ENCODE measurements around the gene ZBED2.

DNA sequence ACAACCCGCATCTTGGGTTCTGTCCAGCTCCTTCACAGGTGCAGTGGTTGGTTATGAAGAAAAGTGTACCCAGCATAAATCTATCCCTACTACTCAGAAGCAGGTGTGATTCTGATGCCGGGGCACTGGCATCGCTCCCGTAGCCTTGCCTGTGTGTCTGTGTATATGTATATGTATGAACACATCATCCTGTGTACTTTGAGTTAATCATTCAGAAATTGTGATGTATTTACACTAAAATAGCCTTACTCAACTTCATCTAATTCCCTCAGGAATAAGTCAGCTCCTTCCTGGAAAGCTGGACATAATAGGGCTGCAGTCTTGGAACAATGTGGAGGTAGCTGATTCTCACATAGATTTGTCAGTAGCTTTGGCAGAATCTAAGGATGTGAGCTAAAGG is 6.7 kb upstream of the ZBED2 start:
- TF ChIP-seq, protein P1, sequence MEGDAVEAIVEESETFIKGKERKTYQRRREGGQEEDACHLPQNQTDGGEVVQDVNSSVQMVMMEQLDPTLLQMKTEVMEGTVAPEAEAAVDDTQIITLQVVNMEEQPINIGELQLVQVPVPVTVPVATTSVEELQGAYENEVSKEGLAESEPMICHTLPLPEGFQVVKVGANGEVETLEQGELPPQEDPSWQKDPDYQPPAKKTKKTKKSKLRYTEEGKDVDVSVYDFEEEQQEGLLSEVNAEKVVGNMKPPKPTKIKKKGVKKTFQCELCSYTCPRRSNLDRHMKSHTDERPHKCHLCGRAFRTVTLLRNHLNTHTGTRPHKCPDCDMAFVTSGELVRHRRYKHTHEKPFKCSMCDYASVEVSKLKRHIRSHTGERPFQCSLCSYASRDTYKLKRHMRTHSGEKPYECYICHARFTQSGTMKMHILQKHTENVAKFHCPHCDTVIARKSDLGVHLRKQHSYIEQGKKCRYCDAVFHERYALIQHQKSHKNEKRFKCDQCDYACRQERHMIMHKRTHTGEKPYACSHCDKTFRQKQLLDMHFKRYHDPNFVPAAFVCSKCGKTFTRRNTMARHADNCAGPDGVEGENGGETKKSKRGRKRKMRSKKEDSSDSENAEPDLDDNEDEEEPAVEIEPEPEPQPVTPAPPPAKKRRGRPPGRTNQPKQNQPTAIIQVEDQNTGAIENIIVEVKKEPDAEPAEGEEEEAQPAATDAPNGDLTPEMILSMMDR (conservative IDR thresholded peaks at IDR 0.05; ENCODE audit: low read length), result no peak
- TF ChIP-seq EZH2phosphoT487 (IDR thresholded peaks at IDR 0.05; ENCODE audit: borderline replicate concordance), result no peak
